ENCODE measurements around the gene B3GALT6. TPM values are rescaled to one million over a fixed set of nuclear protein-coding genes. Genes with fewer than 3 reads are reported as not detected.

Gene B3GALT6
- total RNA-seq, 1 donor from 2014 or later = 27.1 TPM

Other genes with a start within 250 kb of the B3GALT6 start
- gene HES4, start 232.1 kb upstream of the B3GALT6 start, total RNA-seq = 15.1 TPM
- gene ISG15, start 218.7 kb upstream of the B3GALT6 start, total RNA-seq = 15.0 TPM
- gene AGRN, start 212.1 kb upstream of the B3GALT6 start, total RNA-seq = 71.9 TPM
- not detected for gene RNF223, start 157.9 kb upstream of the B3GALT6 start, total RNA-seq
- gene C1orf159, start 116.1 kb upstream of the B3GALT6 start, total RNA-seq = 5.5 TPM
- not detected for gene TTLL10, start 58.4 kb upstream of the B3GALT6 start, total RNA-seq
- not detected for gene TNFRSF18, start 25.6 kb upstream of the B3GALT6 start, total RNA-seq
- gene TNFRSF4, start 18.1 kb upstream of the B3GALT6 start, total RNA-seq = not detected
- 18.4 TPM for gene SDF4, start 236 bp upstream of the B3GALT6 start, total RNA-seq
- not detected for gene C1QTNF12, start 14.5 kb downstream of the B3GALT6 start, total RNA-seq
- gene UBE2J2, start 41.6 kb downstream of the B3GALT6 start, total RNA-seq = 39.6 TPM
- 2.2 TPM for gene SCNN1D, start 48.2 kb downstream of the B3GALT6 start, total RNA-seq
- gene ACAP3, start 75.7 kb downstream of the B3GALT6 start, total RNA-seq = 51.3 TPM
- 8.0 TPM for gene PUSL1, start 76.4 kb downstream of the B3GALT6 start, total RNA-seq
- 28.2 TPM for gene INTS11, start 92.4 kb downstream of the B3GALT6 start, total RNA-seq
- gene CPTP, start 92.6 kb downstream of the B3GALT6 start, total RNA-seq = 12.3 TPM
- gene TAS1R3, start 99.0 kb downstream of the B3GALT6 start, total RNA-seq = 0.31 TPM
- gene DVL1, start 117.2 kb downstream of the B3GALT6 start, total RNA-seq = 70.7 TPM
- 11.5 TPM for gene MXRA8, start 126.3 kb downstream of the B3GALT6 start, total RNA-seq
- gene AURKAIP1, start 143.0 kb downstream of the B3GALT6 start, total RNA-seq = 26.2 TPM
- gene CCNL2, start 167.1 kb downstream of the B3GALT6 start, total RNA-seq = 116 TPM
- 50.4 TPM for gene MRPL20, start 175.1 kb downstream of the B3GALT6 start, total RNA-seq
- gene ANKRD65, start 189.0 kb downstream of the B3GALT6 start, total RNA-seq = 1.4 TPM
- gene VWA1, start 203.5 kb downstream of the B3GALT6 start, total RNA-seq = 4.1 TPM
- gene ATAD3C, start 217.5 kb downstream of the B3GALT6 start, total RNA-seq = 0.62 TPM
- 11.7 TPM for gene ATAD3B, start 239.5 kb downstream of the B3GALT6 start, total RNA-seq

All from occipital lobe (tissue), 1 donor.